HepG2 (cell line): Measurements from ENCODE around the gene THRB. TPM values are rescaled to one million over a fixed set of nuclear protein-coding genes. Genes with fewer than 3 reads are reported as not detected.

ENCODE experiments used
- ATF7 ChIP-seq, 2 experiments: fragments of 450-650 bp in 1 of 2; sonication (generic) in 1 of 2; formaldehyde crosslinking in 1 of 2; IDR thresholded peaks; 2 replicates each; pipeline versions ENCODE4 v1.4.0 to v1.6.1; 2016 to 2020; ENCODE audit warnings: antibody characterized with exemption in 1 of 2, mild to moderate bottlenecking in 1 of 2, missing genetic modification reagents in 1 of 2
- GABPA ChIP-seq, 2 experiments: IDR thresholded peaks; 2 replicates each; pipeline ENCODE4 v1.6.1; 2011 to 2016; ENCODE audit warnings: low read depth in 2 of 2, low read length in 1 of 2, missing biosample characterization in 1 of 2, missing genetic modification characterization in 1 of 2
- GATAD2A ChIP-seq: IDR thresholded peaks from 2 replicates; pipeline ENCODE4 v1.6.1; 2016
- HDAC6 ChIP-seq: fragments of 200-600 bp; sonication (generic); IDR thresholded peaks from 2 replicates; pipeline ENCODE4 v1.7.0; 2017; ENCODE audit warnings: mild to moderate bottlenecking, antibody characterized with exemption, low read length, low read depth
- HOXA3 ChIP-seq: sonication (generic); formaldehyde crosslinking; IDR thresholded peaks from 2 replicates; pipeline ENCODE4 v1.5.0; 2020; ENCODE audit warnings: missing genetic modification reagents
- KMT2A ChIP-seq: sonication (generic); formaldehyde crosslinking; IDR thresholded peaks from 2 replicates; pipeline ENCODE4 v1.4.0; 2020; ENCODE audit warnings: missing genetic modification reagents
- MIER2 ChIP-seq: IDR thresholded peaks from 2 replicates; pipeline ENCODE4 v1.6.1; 2016; ENCODE audit warnings: missing biosample characterization, missing genetic modification reagents
- PITX1 ChIP-seq: sonication (generic); formaldehyde crosslinking; IDR thresholded peaks from 2 replicates; pipeline ENCODE4 v1.5.1; 2020; ENCODE audit warnings: mild to moderate bottlenecking, missing genetic modification reagents
- SALL1 ChIP-seq: sonication (generic); formaldehyde crosslinking; IDR thresholded peaks from 2 replicates; pipeline ENCODE4 v1.8.0; 2022; ENCODE audit warnings: mild to moderate bottlenecking, missing genetic modification reagents
- SAP130 ChIP-seq: IDR thresholded peaks from 2 replicates; pipeline ENCODE4 v1.6.1; 2016; ENCODE audit warnings: low read depth
- SKI ChIP-seq: fragments of 450-650 bp; IDR thresholded peaks from one replicate; pipeline ENCODE4 v1.6.1; 2018; ENCODE audit warnings: mild to moderate bottlenecking; ENCODE audit not compliant: partially characterized antibody
- SOX5 ChIP-seq: IDR thresholded peaks from 2 replicates; pipeline ENCODE4 v1.6.1; 2016; ENCODE audit warnings: borderline replicate concordance
- STAT5B ChIP-seq: sonication (generic); formaldehyde crosslinking; IDR thresholded peaks from 2 replicates; pipeline ENCODE4 v1.4.0; 2020; ENCODE audit warnings: missing genetic modification reagents
- TEAD2 ChIP-seq: sonication (generic); formaldehyde crosslinking; IDR thresholded peaks from 2 replicates; pipeline ENCODE4 v1.9.0; 2021; ENCODE audit warnings: missing genetic modification reagents
- ZMYM2 ChIP-seq: sonication (generic); formaldehyde crosslinking; IDR thresholded peaks from 2 replicates; pipeline ENCODE4 v1.8.0; 2022; ENCODE audit warnings: mild to moderate bottlenecking, missing genetic modification reagents
- ZNF577 ChIP-seq: sonication (generic); formaldehyde crosslinking; IDR thresholded peaks from 2 replicates; pipeline ENCODE4 v1.4.0; 2020; ENCODE audit warnings: mild to moderate bottlenecking, low read depth, missing genetic modification reagents, borderline replicate concordance
- ZNF720 ChIP-seq: sonication (generic); formaldehyde crosslinking; IDR thresholded peaks from 2 replicates; pipeline ENCODE4 v1.4.0; 2020; ENCODE audit warnings: missing genetic modification reagents
- ZSCAN12 ChIP-seq: sonication (generic); formaldehyde crosslinking; IDR thresholded peaks from 2 replicates; pipeline ENCODE4 v1.9.0; 2021; ENCODE audit warnings: mild to moderate bottlenecking, missing genetic modification reagents
- ZSCAN21 ChIP-seq: sonication (generic); formaldehyde crosslinking; IDR thresholded peaks from 2 replicates; pipeline ENCODE4 v1.8.0; 2022; ENCODE audit warnings: mild to moderate bottlenecking, missing genetic modification reagents, moderate library complexity, borderline replicate concordance
- polyA plus RNA-seq, 8 experiments: library from polyadenylated mRNA; depleted of rRNA in 3 of 8; stranded (reverse) in 7 of 8; unstranded in 1 of 8; fragments of >200 nt; fragmentation: Illumina TruSeq in 4 of 8; extraction: Trizol in 4 of 8; gene quantifications; 2 replicates each; pipeline versions ENCODE4 v1.2.1 to v1.2.3, GENCODE V29; 2011 to 2016; ENCODE audit warnings: low read depth in 4 of 8, missing spikeins in 1 of 8, mixed read lengths in 1 of 8; ENCODE audit not compliant: insufficient read depth in 1 of 8
- total RNA-seq, 5 experiments: library from RNA; depleted of rRNA; stranded (reverse); fragments of >200 nt; fragmentation: Illumina TruSeq; extraction: Trizol; gene quantifications; 2 replicates each; pipeline ENCODE4 v1.2.3, GENCODE V29; 2016; ENCODE audit warnings: low read depth in 1 of 5
- TF ChIP-seq, protein P1 (sequence below): sonication (generic); formaldehyde crosslinking; IDR thresholded peaks from 2 replicates; pipeline ENCODE4 v1.8.1; 2022; ENCODE audit warnings: mild to moderate bottlenecking, missing genetic modification reagents
- TF ChIP-seq, protein P2 (sequence below): sonication (generic); formaldehyde crosslinking; IDR thresholded peaks from 2 replicates; pipeline ENCODE4 v1.4.0; 2020; ENCODE audit warnings: missing genetic modification reagents
- TF ChIP-seq, protein P3 (sequence below): sonication (generic); formaldehyde crosslinking; IDR thresholded peaks from 2 replicates; pipeline ENCODE4 v1.5.0; 2020; ENCODE audit warnings: missing genetic modification reagents, mild to moderate bottlenecking, borderline replicate concordance
- TF ChIP-seq, protein P4 (sequence below): sonication (generic); formaldehyde crosslinking; IDR thresholded peaks from 2 replicates; pipeline ENCODE4 v1.5.1; 2020; ENCODE audit warnings: mild to moderate bottlenecking, missing genetic modification reagents, moderate library complexity
- TF ChIP-seq, protein P5 (sequence below): sonication (generic); formaldehyde crosslinking; IDR thresholded peaks from 2 replicates; pipeline ENCODE4 v1.5.1; 2020; ENCODE audit warnings: missing genetic modification reagents, mild to moderate bottlenecking, borderline replicate concordance
- TF ChIP-seq, protein P6 (sequence below): sonication (generic); formaldehyde crosslinking; IDR thresholded peaks from 2 replicates; pipeline ENCODE4 v1.4.0; 2020; ENCODE audit warnings: missing genetic modification reagents

The THRB gene
- total and polyA plus RNA-seq, 2 of the 13 experiments (the other 11 are each of a cell fraction or from before 2014, with no cell fraction given) = 4.7 to 22.7 TPM

DNA sequence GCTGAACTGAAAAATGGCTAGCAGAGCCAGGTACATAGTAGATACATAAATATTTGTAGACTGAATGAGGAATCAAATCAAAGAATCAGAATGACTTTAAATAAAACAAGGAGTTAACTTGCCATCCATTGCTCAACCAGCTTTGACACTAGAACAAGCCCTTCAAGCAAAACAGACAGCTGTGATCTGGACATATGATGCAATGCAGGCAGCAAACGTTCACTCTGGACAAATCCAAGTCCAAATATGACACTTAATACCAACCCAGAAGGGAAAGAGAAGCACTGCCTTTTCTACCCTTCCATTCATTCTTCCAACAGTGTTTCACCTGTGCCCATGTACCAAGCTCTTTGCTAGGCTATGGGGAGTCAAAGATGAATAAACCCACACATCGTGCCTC lies 4.5 kb downstream of the THRB start (continued):
- TF ChIP-seq, protein P1, sequence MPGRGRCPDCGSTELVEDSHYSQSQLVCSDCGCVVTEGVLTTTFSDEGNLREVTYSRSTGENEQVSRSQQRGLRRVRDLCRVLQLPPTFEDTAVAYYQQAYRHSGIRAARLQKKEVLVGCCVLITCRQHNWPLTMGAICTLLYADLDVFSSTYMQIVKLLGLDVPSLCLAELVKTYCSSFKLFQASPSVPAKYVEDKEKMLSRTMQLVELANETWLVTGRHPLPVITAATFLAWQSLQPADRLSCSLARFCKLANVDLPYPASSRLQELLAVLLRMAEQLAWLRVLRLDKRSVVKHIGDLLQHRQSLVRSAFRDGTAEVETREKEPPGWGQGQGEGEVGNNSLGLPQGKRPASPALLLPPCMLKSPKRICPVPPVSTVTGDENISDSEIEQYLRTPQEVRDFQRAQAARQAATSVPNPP (CRISPR knock-in tag) = no peak
- no peak for TF ChIP-seq MIER2 (CRISPR knock-in tag)
- peak; percentile 48; the same call in 1 of the 2 replicates for TF ChIP-seq SOX5 (CRISPR knock-in tag)
- TF ChIP-seq, protein P2, sequence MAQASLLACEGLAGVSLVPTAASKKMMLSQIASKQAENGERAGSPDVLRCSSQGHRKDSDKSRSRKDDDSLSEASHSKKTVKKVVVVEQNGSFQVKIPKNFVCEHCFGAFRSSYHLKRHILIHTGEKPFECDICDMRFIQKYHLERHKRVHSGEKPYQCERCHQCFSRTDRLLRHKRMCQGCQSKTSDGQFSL (CRISPR knock-in tag) = no peak
- no peak for TF ChIP-seq SKI
- TF ChIP-seq, protein P3, sequence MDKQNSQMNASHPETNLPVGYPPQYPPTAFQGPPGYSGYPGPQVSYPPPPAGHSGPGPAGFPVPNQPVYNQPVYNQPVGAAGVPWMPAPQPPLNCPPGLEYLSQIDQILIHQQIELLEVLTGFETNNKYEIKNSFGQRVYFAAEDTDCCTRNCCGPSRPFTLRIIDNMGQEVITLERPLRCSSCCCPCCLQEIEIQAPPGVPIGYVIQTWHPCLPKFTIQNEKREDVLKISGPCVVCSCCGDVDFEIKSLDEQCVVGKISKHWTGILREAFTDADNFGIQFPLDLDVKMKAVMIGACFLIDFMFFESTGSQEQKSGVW = no peak
- TF ChIP-seq, protein P4, sequence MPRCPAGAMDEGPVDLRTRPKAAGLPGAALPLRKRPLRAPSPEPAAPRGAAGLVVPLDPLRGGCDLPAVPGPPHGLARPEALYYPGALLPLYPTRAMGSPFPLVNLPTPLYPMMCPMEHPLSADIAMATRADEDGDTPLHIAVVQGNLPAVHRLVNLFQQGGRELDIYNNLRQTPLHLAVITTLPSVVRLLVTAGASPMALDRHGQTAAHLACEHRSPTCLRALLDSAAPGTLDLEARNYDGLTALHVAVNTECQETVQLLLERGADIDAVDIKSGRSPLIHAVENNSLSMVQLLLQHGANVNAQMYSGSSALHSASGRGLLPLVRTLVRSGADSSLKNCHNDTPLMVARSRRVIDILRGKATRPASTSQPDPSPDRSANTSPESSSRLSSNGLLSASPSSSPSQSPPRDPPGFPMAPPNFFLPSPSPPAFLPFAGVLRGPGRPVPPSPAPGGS (CRISPR knock-in tag) = no peak
- TF ChIP-seq ZNF720 = no peak
- TF ChIP-seq TEAD2 (CRISPR knock-in tag) = no peak
- no peak for TF ChIP-seq GABPA (IDR thresholded peaks at IDR 0.05; ENCODE audit: low read depth, low read length)
- no peak for TF ChIP-seq GABPA (CRISPR knock-in tag; IDR thresholded peaks at IDR 0.05; ENCODE audit: low read depth)
- TF ChIP-seq ZNF577 = no peak
- no peak for TF ChIP-seq STAT5B (CRISPR knock-in tag)
- TF ChIP-seq, protein P5, sequence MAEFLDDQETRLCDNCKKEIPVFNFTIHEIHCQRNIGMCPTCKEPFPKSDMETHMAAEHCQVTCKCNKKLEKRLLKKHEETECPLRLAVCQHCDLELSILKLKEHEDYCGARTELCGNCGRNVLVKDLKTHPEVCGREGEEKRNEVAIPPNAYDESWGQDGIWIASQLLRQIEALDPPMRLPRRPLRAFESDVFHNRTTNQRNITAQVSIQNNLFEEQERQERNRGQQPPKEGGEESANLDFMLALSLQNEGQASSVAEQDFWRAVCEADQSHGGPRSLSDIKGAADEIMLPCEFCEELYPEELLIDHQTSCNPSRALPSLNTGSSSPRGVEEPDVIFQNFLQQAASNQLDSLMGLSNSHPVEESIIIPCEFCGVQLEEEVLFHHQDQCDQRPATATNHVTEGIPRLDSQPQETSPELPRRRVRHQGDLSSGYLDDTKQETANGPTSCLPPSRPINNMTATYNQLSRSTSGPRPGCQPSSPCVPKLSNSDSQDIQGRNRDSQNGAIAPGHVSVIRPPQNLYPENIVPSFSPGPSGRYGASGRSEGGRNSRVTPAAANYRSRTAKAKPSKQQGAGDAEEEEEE (CRISPR knock-in tag) = no peak
- TF ChIP-seq, protein P6, sequence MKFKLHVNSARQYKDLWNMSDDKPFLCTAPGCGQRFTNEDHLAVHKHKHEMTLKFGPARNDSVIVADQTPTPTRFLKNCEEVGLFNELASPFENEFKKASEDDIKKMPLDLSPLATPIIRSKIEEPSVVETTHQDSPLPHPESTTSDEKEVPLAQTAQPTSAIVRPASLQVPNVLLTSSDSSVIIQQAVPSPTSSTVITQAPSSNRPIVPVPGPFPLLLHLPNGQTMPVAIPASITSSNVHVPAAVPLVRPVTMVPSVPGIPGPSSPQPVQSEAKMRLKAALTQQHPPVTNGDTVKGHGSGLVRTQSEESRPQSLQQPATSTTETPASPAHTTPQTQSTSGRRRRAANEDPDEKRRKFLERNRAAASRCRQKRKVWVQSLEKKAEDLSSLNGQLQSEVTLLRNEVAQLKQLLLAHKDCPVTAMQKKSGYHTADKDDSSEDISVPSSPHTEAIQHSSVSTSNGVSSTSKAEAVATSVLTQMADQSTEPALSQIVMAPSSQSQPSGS (CRISPR knock-in tag) = peak; percentile 62; the same call in 1 of the 2 replicates
- peak; percentile 38; the same call in 1 of the 2 replicates for TF ChIP-seq HOXA3
- TF ChIP-seq SALL1 (CRISPR knock-in tag) = peak; percentile 19; the same call in 1 of the 2 replicates
- no peak for TF ChIP-seq ZMYM2 (CRISPR knock-in tag)
- peak; percentile 67; the same call in 1 of the 2 replicates for TF ChIP-seq KMT2A (CRISPR knock-in tag)
- peak; percentile 50 for TF ChIP-seq ATF7 (IDR thresholded peaks at IDR 0.05)
- no peak for TF ChIP-seq ATF7 (CRISPR knock-in tag; IDR thresholded peaks at IDR 0.05)
- TF ChIP-seq ZSCAN21 = no peak
- peak; percentile 78 for TF ChIP-seq GATAD2A (CRISPR knock-in tag)
- no peak for TF ChIP-seq HDAC6
- TF ChIP-seq PITX1 = no peak
- TF ChIP-seq SAP130 (CRISPR knock-in tag) = peak; percentile 61
- TF ChIP-seq ZSCAN12 = no peak
